Stomach smooth muscle (tissue), 2 donors: ENCODE data around the gene SLC66A1.
A peak's percentile ranks its signal among the peaks of the same experiment; 100 is the strongest.

Experiments
- H3K27ac ChIP-seq: one replicate; pipeline ENCODE4 v1.7.0; 2013; ENCODE audit warnings: mild to moderate bottlenecking, low read length, inconsistent platforms
- H3K27me3 ChIP-seq, 2 donors: one replicate each; pipeline ENCODE4 v1.7.0; 2013; ENCODE audit warnings: low read length in 2 of 2; ENCODE audit not compliant: insufficient read depth in 2 of 2, control insufficient read depth in 1 of 2
- H3K36me3 ChIP-seq, 2 donors: one replicate each; pipeline ENCODE4 v1.7.0; 2013; ENCODE audit warnings: low read length in 2 of 2; ENCODE audit not compliant: control insufficient read depth in 2 of 2, insufficient read depth in 2 of 2
- H3K4me1 ChIP-seq: one replicate; pipeline ENCODE4 v1.7.0; 2013; ENCODE audit warnings: low read length; ENCODE audit not compliant: control insufficient read depth, insufficient read depth
- H3K4me3 ChIP-seq, 2 donors: one replicate each; pipeline ENCODE4 v1.7.0; 2013; ENCODE audit warnings: low read length in 2 of 2
- H3K9ac ChIP-seq, 2 donors: one replicate each; pipeline ENCODE4 v1.7.0; 2013; ENCODE audit warnings: low read length in 2 of 2, mild to moderate bottlenecking in 1 of 2
- H3K9me3 ChIP-seq, 2 donors: one replicate each; pipeline ENCODE4 v1.7.0; 2013; ENCODE audit warnings: low read length in 2 of 2; ENCODE audit not compliant: control insufficient read depth in 2 of 2
- donor health status: healthy.
- donor health status: Pancreatic carcinoma.

Gene SLC66A1

GRCh38 chr1:19306941-19307340, 5.2 kb upstream of the SLC66A1 start:
- Histone ChIP-seq H3K27me3 (no peaks in the 10 kb centered on the region), H3K36me3 (peaks cover 32 to 52% of the 10 kb centered on the region in 2 donors)

DNA sequence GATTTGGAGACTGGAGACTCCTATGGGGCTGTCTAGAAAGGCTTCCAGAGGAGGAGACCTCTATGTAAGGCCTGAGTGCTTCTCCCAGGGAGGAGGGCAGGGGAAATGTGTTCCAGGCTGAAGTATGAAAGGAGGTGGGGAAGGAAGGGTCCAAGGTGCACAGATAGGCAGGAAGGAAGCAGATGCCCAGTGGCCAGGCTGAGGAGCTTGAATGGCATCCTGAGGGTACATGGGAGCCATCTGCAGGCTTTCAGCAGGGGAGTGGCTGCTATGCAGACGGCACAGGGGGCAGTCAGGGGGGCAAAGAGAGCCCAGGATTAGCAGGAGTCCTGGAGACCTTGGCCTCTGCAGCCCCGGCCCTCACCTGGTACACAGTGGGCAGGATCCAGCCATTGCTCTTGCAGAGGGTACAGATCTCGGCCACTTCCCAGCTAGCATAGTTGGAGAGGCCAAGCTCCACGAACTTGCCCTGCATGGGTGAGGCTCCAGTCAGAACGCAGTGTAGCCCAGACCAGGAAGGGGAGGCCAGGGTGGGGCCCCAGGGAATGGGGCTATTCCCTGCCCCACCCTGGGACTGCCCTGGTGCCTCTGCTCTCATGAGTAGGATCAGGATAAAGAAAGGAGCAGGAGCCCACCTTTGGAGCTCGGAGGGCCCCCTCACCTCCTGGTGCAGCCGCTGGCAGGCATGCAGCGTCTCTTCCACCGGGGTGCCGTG, 4.2 kb upstream of the SLC66A1 start:
- no peak overlapping the region for H3K27ac ChIP-seq
- peaks cover 18% of the 10 kb centered on the region for H3K4me1 ChIP-seq
- H3K36me3 ChIP-seq = peaks cover 32 to 47% of the 10 kb centered on the region in 2 donors
- no peak overlapping the region for H3K9ac ChIP-seq
- H3K27me3 ChIP-seq = no peaks in the 10 kb centered on the region
- no peak overlapping the region for H3K4me3 ChIP-seq
- H3K9me3 ChIP-seq = no peaks in the 10 kb centered on the region

More at GRCh38 chr1:19306941-19307340, 5.2 kb upstream of the SLC66A1 start:
- H3K4me1 ChIP-seq = peaks cover 12% of the 10 kb centered on the region
- no peak overlapping the region for H3K9ac ChIP-seq
- no peaks in the 10 kb centered on the region for H3K9me3 ChIP-seq
- H3K27ac ChIP-seq = no peak overlapping the region
- no peak overlapping the region for H3K4me3 ChIP-seq

GRCh38 chr1:19308509-19308907, 3.6 kb upstream of the SLC66A1 start:
- H3K9ac ChIP-seq = no peak overlapping the region
- no peaks in the 10 kb centered on the region for H3K9me3 ChIP-seq
- no peaks in the 10 kb centered on the region for H3K27me3 ChIP-seq
- H3K27ac ChIP-seq = no peak overlapping the region
- peaks cover 32 to 42% of the 10 kb centered on the region in 2 donors for H3K36me3 ChIP-seq
- H3K4me3 ChIP-seq = no peak overlapping the region
- peaks cover 24% of the 10 kb centered on the region for H3K4me1 ChIP-seq

DNA sequence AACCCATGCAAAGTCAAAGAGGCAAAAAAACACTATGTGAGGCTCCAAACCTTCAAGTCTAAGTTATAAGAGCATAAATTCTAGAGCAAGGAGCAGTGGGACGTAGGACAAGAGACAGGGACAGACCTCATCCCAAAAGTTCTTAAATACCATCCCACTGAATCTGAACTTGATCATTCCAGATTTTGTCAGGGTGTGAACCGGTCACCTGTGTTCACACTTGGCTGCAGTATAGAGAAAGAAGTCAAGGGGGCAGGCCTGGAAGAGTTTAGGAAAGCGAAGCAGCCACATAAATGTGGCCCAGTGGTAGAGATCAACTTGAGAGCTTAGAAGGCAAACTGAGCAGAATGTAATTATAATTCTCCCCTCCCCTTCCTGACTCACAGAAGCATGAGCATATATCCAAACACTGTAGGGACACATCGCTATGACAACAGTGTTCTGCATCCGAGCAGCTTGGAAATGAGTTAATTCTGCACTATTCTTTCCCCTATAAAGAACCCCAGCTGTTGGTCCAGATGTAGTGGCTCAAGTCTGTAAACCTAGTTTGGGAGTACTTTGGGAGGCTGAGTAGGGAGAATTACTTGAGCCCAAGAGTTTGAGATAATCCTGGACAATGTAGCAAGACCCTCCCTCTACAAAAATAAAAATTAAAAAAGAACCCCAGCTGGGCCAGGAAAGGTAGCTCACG, 2.9 kb upstream of the SLC66A1 start:
- Histone ChIP-seq H3K4me1 (peaks cover 27% of the 10 kb centered on the region), H3K27me3 (no peaks in the 10 kb centered on the region), H3K9ac (no peak overlapping the region), H3K36me3 (peaks cover 27 to 38% of the 10 kb centered on the region in 2 donors), H3K4me3 (no peak overlapping the region), H3K9me3 (no peaks in the 10 kb centered on the region), H3K27ac (no peak overlapping the region)

DNA sequence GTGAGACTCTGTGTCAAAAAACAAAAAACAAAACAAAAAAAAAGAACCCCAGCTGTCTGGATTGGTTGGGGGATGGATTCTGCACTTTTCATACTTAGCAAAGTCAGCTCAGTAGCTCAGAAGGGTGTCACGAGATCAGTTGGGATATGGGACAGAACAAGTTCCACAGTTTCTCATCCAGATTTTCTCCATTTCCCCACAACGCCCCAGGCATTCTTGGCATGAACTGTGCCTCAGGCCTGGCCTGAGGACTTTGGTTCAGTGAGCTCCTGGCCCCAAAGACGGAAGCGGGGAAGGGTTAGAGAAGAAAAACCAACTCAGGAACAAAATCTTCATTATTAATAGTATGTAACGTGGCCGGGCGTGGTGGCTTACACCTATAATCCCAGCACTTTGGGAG, 2.1 kb upstream of the SLC66A1 start:
- no peak overlapping the region for H3K9ac ChIP-seq
- no peaks in the 10 kb centered on the region for H3K27me3 ChIP-seq
- H3K9me3 ChIP-seq = no peaks in the 10 kb centered on the region
- H3K4me1 ChIP-seq = peaks cover 29% of the 10 kb centered on the region
- H3K4me3 ChIP-seq = no peak overlapping the region
- H3K36me3 ChIP-seq = peaks cover 19 to 33% of the 10 kb centered on the region in 2 donors
- no peak overlapping the region for H3K27ac ChIP-seq

GRCh38 chr1:19310720-19311502, 1.2 kb upstream of the SLC66A1 start:
- no peak overlapping the region for H3K27ac ChIP-seq
- H3K27me3 ChIP-seq = no peaks in the 10 kb centered on the region
- no peaks in the 10 kb centered on the region for H3K9me3 ChIP-seq
- H3K36me3 ChIP-seq = peaks cover 15 to 24% of the 10 kb centered on the region in 2 donors
- H3K4me1 ChIP-seq = peaks cover 33% of the 10 kb centered on the region
- H3K4me3 ChIP-seq = peak overlapping the region; percentile 84
- peak overlapping the region; percentile 72 to 80 for H3K9ac ChIP-seq

GRCh38 chr1:19311503-19311930, 609 bp upstream of the SLC66A1 start:
- no peaks in the 10 kb centered on the region for H3K9me3 ChIP-seq
- peak overlapping the region; percentile 72 to 80 for H3K9ac ChIP-seq
- peak overlapping the region; percentile 84 for H3K4me3 ChIP-seq
- no peak overlapping the region for H3K27ac ChIP-seq
- peaks cover 11 to 20% of the 10 kb centered on the region in 2 donors for H3K36me3 ChIP-seq
- peaks cover 35% of the 10 kb centered on the region for H3K4me1 ChIP-seq
- H3K27me3 ChIP-seq = no peaks in the 10 kb centered on the region

DNA sequence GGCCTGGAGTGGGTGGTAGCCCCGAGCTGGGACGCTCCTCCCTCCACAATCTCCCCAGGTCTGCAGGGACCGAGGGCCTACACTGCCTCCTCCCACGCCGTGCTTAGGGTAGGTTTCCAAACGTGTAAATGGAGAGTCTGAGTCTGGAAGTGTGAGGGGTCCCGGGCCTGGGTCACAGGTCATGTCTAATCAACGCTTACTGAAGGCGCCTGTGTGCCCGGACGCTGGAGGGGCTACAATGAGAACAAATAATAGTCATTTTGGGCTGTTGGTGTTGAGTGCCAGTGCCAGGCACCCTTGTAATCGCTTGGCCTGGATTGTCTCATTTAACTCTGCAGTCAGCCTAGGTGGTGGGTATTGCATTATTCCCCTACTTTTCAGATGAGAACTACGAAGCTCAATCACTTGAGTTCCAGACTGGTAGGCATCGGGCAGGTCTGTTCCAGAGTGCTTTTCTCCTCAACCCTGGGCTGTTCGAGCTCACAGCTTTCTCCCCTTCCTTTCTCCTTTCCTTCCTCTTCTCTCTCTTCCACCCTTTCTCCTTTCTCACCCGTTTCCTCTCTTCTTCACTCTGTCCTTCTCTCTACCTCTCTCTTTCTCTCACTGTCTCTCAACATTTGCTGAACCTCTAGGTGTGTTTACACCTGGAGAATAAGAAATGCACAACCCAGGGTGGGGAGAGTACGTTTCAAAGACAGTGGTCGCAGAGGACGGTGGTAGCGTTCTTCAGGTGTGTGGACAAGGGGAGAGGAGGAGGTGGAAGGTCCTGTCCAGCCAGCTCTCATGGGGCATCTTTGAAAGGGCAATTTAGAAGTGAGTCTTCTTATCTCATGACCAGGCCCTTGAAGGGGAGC, 883 bp downstream of the SLC66A1 start:
- Histone ChIP-seq H3K9me3 (no peaks in the 10 kb centered on the region), H3K4me3 (peak overlapping the region; percentile 80 to 84), H3K27me3 (no peaks in the 10 kb centered on the region), H3K9ac (peak overlapping the region; percentile 59 to 79), H3K36me3 (peaks cover 5 to 13% of the 10 kb centered on the region in 2 donors), H3K27ac (peak overlapping the region; percentile 58), H3K4me1 (peaks cover 35% of the 10 kb centered on the region)

DNA sequence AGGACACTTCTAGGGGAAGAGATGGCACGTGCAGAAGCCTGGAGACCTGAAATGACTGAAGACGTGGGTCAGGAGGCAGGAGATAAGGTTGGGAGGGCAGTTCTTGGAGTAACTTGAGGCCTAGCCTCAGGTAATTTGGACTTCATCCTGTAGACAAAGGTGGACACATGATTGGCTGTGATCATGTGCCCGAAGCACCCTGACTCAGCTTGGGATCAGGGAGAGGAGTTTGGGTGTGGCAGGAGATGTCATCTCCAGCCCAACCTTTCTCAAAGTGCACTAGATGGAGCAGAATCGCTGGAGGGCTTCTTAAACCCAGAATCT, 1.5 kb downstream of the SLC66A1 start:
- Histone ChIP-seq H3K27ac (peak overlapping the region; percentile 58), H3K36me3 (peaks cover 0 to 12% of the 10 kb centered on the region in 2 donors), H3K9ac (peak overlapping the region; percentile 13 to 59), H3K4me3 (peak overlapping the region in 1 of 2 donors; percentile 84), H3K9me3 (no peaks in the 10 kb centered on the region), H3K27me3 (no peaks in the 10 kb centered on the region), H3K4me1 (peaks cover 35% of the 10 kb centered on the region)
